Neural progenitor cell (in vitro differentiated cells): ENCODE results near the gene CFAP92.

Source experiments
- CTCF ChIP-seq: fragments of 200-600 bp; sonication (generic); IDR thresholded peaks from 2 replicates; pipeline ENCODE4 v1.5.1; 2017; ENCODE audit warnings: antibody characterized with exemption, mild to moderate bottlenecking
- EZH2 ChIP-seq: fragments of 200-600 bp; sonication (generic); IDR thresholded peaks from 2 replicates; pipeline ENCODE4 v1.6.1; 2017; ENCODE audit warnings: antibody characterized with exemption, mild to moderate bottlenecking, moderate library complexity
- EZH2phosphoT487 ChIP-seq: fragments of 200-600 bp; sonication (generic); IDR thresholded peaks from 2 replicates; pipeline ENCODE4 v1.6.1; 2017; ENCODE audit warnings: antibody characterized with exemption

GRCh38 chr3:129004639-129005295, 10.9 kb upstream of the CFAP92 start:
- TF ChIP-seq CTCF: no peak
- no peak for TF ChIP-seq EZH2
- no peak for TF ChIP-seq EZH2phosphoT487
